Upper lobe of right lung (tissue), 1 donor: ENCODE results near the gene SLC24A5. TPM values are rescaled to one million over a fixed set of nuclear protein-coding genes. Genes with fewer than 3 reads are reported as not detected.

Experiments
- ATAC-seq: fragments of 200-7000 bp; cut with Tn5 transposase; one replicate; pipeline ENCODE4 v1.9.1; 2020; ENCODE audit warnings: mild to moderate bottlenecking, moderate library complexity
- DNase-seq: peaks from one replicate; pipeline ENCODE4 v3.0.0-alpha.2; 2020
- H3K27ac ChIP-seq: fragments of 200-600 bp; one replicate; pipeline ENCODE4 v1.8.0; 2022
- H3K27me3 ChIP-seq: fragments of 200-600 bp; one replicate; pipeline ENCODE4 v1.8.0; 2022; ENCODE audit warnings: mild to moderate bottlenecking
- H3K36me3 ChIP-seq: fragments of 200-600 bp; one replicate; pipeline ENCODE4 v1.8.0; 2022
- H3K4me1 ChIP-seq: fragments of 200-600 bp; one replicate; pipeline ENCODE4 v1.8.0; 2022
- H3K4me3 ChIP-seq: fragments of 200-600 bp; one replicate; pipeline ENCODE4 v1.8.0; 2022; ENCODE audit warnings: mild to moderate bottlenecking
- H3K9me3 ChIP-seq: fragments of 200-600 bp; one replicate; pipeline ENCODE4 v1.8.0; 2022
- intact Hi-C: fragments of 100-400 bp; cut with DNase I; formaldehyde crosslinking; loops from one replicate; pipeline ENCODE4 v1.11.0; 2022
- total RNA-seq: library from RNA; stranded (reverse); fragmentation: NEBNext Ultra II Directional; extraction: Animal tissue kit (Norgen Biotek cat#: 25700); gene quantifications from one replicate; pipeline ENCODE4 v1.2.1, GENCODE V29; 2021
- TF ChIP-seq, protein P1 (sequence below): fragments of 200-600 bp; IDR thresholded peaks from one replicate; pipeline ENCODE4 v1.8.0; 2022; ENCODE audit warnings: antibody characterized with exemption
- donor health status: DM: no; HTN: yes; CAD: no; lungs with severe emphysema.

Gene SLC24A5
- total RNA-seq, 1 donor from 2014 or later: 0.84 TPM

DNA sequence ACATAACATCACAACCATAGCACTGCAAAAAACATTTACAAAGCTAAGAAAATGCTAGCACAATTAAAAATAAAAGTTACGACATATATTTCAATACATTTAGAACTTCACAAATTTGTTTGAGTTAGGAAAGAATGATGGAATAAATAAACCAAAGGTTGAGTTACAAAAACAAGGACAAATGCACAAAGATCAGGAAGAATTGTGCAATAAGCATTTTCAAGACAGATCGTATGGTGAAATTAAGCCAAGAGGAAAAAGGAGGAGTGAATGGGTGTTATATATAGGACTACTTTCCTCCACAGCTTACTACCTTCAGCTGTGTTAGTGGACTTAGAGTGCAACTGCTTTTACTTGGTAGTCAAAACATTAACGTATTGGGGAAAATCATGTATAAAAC, 64.7 kb downstream of the SLC24A5 start:
- H3K4me3 ChIP-seq: no peak overlapping the region
- DNase-seq (no peak), ATAC-seq (no peak)
- H3K4me1 ChIP-seq: no peaks in the 10 kb centered on the region
- H3K27me3 ChIP-seq: no peaks in the 10 kb centered on the region
- no peak overlapping the region for H3K27ac ChIP-seq
- intact Hi-C loops: no loop called here
- TF ChIP-seq, protein P1, sequence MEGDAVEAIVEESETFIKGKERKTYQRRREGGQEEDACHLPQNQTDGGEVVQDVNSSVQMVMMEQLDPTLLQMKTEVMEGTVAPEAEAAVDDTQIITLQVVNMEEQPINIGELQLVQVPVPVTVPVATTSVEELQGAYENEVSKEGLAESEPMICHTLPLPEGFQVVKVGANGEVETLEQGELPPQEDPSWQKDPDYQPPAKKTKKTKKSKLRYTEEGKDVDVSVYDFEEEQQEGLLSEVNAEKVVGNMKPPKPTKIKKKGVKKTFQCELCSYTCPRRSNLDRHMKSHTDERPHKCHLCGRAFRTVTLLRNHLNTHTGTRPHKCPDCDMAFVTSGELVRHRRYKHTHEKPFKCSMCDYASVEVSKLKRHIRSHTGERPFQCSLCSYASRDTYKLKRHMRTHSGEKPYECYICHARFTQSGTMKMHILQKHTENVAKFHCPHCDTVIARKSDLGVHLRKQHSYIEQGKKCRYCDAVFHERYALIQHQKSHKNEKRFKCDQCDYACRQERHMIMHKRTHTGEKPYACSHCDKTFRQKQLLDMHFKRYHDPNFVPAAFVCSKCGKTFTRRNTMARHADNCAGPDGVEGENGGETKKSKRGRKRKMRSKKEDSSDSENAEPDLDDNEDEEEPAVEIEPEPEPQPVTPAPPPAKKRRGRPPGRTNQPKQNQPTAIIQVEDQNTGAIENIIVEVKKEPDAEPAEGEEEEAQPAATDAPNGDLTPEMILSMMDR: no peak
- H3K9me3 ChIP-seq: no peaks in the 10 kb centered on the region
- H3K36me3 ChIP-seq: no peaks in the 10 kb centered on the region

DNA sequence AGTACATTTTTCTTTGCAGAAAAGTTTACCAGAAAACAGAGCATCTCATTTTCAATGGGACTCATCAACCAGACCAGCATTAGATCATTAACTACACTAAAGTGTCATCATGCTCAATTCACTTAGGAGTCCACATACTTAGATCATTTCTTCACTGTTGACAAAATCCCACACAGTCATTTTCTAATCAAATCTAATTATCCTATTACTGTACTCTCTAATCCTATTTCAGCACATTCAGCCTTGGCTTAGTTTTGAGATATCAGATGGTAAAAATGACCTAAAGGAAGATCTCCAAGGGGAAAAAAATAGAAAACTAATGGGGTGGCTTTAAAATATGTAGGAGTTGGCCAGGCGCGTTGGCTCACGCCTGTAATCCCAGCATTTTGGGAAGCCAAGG, 65.5 kb downstream of the SLC24A5 start:
- no peak overlapping the region for H3K4me3 ChIP-seq
- no peaks in the 10 kb centered on the region for H3K9me3 ChIP-seq
- ATAC-seq: no peak
- TF ChIP-seq, protein P1: no peak
- no peaks in the 10 kb centered on the region for H3K36me3 ChIP-seq
- no peaks in the 10 kb centered on the region for H3K4me1 ChIP-seq
- no peak overlapping the region for H3K27ac ChIP-seq
- DNase-seq: no peak
- intact Hi-C loops: no loop called here
- H3K27me3 ChIP-seq: no peaks in the 10 kb centered on the region

DNA sequence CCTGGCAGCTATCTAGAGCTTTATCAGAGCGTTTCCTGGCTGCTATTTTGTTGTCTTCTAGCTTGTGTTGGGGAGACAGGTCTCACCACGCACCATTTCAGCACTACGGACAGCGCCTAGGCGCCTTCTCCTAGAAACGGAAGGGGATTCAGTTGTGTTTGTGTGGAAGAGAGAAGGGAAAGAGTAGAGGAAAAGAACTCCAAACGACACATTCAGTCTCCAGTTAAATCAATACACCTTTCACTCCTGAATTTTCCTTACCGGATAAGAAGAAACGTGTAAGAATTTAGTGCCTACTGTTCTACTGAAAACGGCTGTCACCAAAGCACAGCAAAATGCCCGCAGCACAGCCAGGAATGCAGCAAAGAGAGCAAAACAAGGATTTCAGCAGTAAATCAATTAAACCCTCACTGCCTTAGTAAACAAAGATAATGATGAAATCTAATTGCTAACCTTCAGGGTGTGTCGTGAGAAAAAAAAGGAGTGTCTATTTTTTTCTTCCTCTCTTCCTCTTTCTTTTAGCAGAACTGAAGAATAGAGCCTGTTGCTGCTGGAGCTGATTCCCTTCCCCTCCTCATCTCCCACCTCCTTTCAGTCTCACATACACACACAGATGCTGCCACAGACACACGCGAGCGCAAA, 70.3 kb downstream of the SLC24A5 start:
- Histone ChIP-seq H3K9me3 (no peaks in the 10 kb centered on the region), H3K36me3 (no peaks in the 10 kb centered on the region), H3K4me3 (no peak overlapping the region), H3K27ac (no peak overlapping the region), H3K27me3 (no peaks in the 10 kb centered on the region), H3K4me1 (no peaks in the 10 kb centered on the region)
- intact Hi-C loops: no loop called here
- peak; percentile 63 for ATAC-seq
- TF ChIP-seq, protein P1: no peak
- DNase-seq: peak; percentile 82

DNA sequence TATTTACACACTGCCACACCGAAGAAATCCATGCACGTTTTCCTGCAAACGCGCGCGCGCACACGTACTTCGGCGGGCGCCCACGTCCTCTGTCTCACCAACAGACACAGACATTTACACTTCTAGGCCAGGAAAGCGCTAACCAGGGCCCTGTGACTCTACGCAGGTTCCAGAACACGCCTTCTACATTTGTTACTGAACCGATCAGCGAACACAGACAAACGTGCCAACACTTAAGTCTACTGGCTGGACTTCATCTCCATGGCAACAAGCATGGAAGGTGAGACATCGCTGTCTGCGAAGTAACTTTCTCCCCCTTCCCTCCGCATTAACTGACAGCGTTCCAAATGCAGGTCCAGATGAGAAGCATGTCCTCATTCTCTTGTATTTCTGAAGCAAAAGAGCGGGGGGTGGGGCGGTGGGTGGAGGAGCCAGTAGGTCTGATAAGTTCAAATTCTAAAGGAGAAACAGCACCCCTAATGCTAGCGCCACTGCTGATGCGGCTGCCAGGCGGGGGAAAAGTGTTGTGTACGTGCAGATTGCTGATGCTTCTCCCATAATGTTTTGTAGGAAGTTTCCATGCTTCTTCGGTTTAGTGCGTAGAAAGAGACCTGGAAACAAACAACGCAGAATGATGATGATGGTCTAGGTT, 70.9 kb downstream of the SLC24A5 start, which contains the start of gene CTXN2:
CTXN2 (plus strand) TSS at position 92 of the 652 bp plus-strand sequence. CDS start 9,636 bp downstream, outside the sequence.
- H3K27ac ChIP-seq: no peak within 1 kb of the TSS
- no peaks in the 10 kb centered on the region for H3K27me3 ChIP-seq
- H3K4me3 ChIP-seq: no peak within 1 kb of the TSS
- no peaks in the 10 kb centered on the region for H3K36me3 ChIP-seq
- TF ChIP-seq, protein P1: no peak
- no peaks in the 10 kb centered on the region for H3K4me1 ChIP-seq
- DNase-seq: no peak
- no peak for ATAC-seq
- intact Hi-C loops: no loop called here
- no peaks in the 10 kb centered on the region for H3K9me3 ChIP-seq

Other genes with a start within 250 kb of the SLC24A5 start
- gene MYEF2, start 57.3 kb downstream of the SLC24A5 start, total RNA-seq: 21.3 TPM
- not detected for gene CTXN2, start 70.7 kb downstream of the SLC24A5 start, total RNA-seq
- gene SLC12A1, start 85.3 kb downstream of the SLC24A5 start, total RNA-seq: not detected
- gene DUT, start 210.4 kb downstream of the SLC24A5 start, total RNA-seq: 90.0 TPM